ENCODE data around the gene C2orf78.

DNA sequence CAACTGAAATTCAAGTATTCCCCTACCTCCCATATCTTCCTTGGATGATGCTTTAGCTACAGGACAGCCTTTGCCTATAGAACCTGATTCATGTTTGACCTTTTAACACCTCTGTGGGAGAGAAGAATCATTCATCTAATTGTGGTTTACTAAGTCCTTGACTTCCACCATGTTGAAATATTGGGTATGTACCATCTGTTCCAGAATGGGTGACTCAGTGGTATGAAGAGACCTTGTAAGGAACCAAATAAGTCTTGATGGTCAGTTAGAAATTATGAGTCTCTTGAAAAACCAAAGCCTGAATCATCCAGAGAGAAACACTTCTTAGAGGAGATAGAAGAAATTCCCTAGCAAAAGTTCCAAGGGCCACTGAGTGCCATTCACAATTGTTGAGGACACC, 72.2 kb downstream of the C2orf78 start:
- TF ChIP-seq, protein P1, sequence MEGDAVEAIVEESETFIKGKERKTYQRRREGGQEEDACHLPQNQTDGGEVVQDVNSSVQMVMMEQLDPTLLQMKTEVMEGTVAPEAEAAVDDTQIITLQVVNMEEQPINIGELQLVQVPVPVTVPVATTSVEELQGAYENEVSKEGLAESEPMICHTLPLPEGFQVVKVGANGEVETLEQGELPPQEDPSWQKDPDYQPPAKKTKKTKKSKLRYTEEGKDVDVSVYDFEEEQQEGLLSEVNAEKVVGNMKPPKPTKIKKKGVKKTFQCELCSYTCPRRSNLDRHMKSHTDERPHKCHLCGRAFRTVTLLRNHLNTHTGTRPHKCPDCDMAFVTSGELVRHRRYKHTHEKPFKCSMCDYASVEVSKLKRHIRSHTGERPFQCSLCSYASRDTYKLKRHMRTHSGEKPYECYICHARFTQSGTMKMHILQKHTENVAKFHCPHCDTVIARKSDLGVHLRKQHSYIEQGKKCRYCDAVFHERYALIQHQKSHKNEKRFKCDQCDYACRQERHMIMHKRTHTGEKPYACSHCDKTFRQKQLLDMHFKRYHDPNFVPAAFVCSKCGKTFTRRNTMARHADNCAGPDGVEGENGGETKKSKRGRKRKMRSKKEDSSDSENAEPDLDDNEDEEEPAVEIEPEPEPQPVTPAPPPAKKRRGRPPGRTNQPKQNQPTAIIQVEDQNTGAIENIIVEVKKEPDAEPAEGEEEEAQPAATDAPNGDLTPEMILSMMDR (IDR thresholded peaks at IDR 0.05; ENCODE audit: borderline replicate concordance, extremely low read depth, low read length, poor library complexity, severe bottlenecking) = no peak
- TF ChIP-seq EZH2 (IDR thresholded peaks at IDR 0.05; ENCODE audit: borderline replicate concordance, low read depth, low read length, severe bottlenecking) = no peak
